ENCODE data around the gene SPDEF.

GRCh38 chr6:34494973-34495372, 61.2 kb downstream of the SPDEF start:
- TF ChIP-seq POLR2A (IDR thresholded peaks at IDR 0.05; ENCODE audit: low read depth, low read length) (no peak), TAF1 (IDR thresholded peaks at IDR 0.05; ENCODE audit: low read depth, low read length) (no peak), POLR2AphosphoS5 (IDR thresholded peaks at IDR 0.05; ENCODE audit: low read depth, low read length) (no peak), SPI1 (IDR thresholded peaks at IDR 0.05; ENCODE audit: low read depth, low read length) (no peak), PAX5 (IDR thresholded peaks at IDR 0.05; ENCODE audit: insufficient read depth, low read length, severe bottlenecking) (no peak)

All from GM12891 (cell line).